IMR-90 (cell line): ENCODE data around the gene PDLIM1. TPM values are rescaled to one million over a fixed set of nuclear protein-coding genes. Genes with fewer than 3 reads are reported as not detected.
A peak's percentile ranks its signal among the peaks of the same experiment; 100 is the strongest.

Experiments
- ATAC-seq: fragments of 200-7000 bp; cut with Tn5 transposase; 2 replicates; pipeline ENCODE4 v1.9.1; 2020; ENCODE audit warnings: low read depth, mild to moderate bottlenecking, moderate library complexity
- BruUV-seq: library from RNA; stranded (reverse); fragments of 400-500 nt; replicated peaks from 2 replicates; lab custom pipeline; 2021; lab: Mats Ljungman, UMichigan
- CTCF ChIA-PET: fragments of 300-600 bp; formaldehyde crosslinking; extraction: SDS; loops from one replicate; lab custom pipeline; 2021; ENCODE audit warnings: antibody characterized with exemption; lab: Yijun Ruan, JAX
- POLR2A ChIA-PET: fragments of 300-600 bp; sonication (Branson Sonifier 250); formaldehyde crosslinking; loops from one replicate; lab custom pipeline; 2022; ENCODE audit warnings: antibody characterized with exemption; ENCODE audit not compliant: unreplicated experiment; lab: Charles Lee
- DNase-seq: peaks from one replicate; pipeline ENCODE4 v3.0.0; 2013
- H2AFZ ChIP-seq: replicated peaks from 2 replicates; pipeline ENCODE3; 2013; ENCODE audit warnings: low read length, mild to moderate bottlenecking; ENCODE audit not compliant: poor library complexity
- H2AK5ac ChIP-seq: 2 replicates; pipeline ENCODE4 v1.6.1; 2013; ENCODE audit warnings: low read depth, low read length, inconsistent platforms
- H2AK9ac ChIP-seq: replicated peaks from 2 replicates; pipeline ENCODE3; 2013; ENCODE audit warnings: mild to moderate bottlenecking, low read depth, low read length, moderate library complexity; ENCODE audit not compliant: poor library complexity
- H2BK120ac ChIP-seq: 2 replicates; pipeline ENCODE4 v1.6.1; 2013; ENCODE audit warnings: low read depth, low read length, inconsistent platforms
- H2BK15ac ChIP-seq: 3 replicates; pipeline ENCODE4 v1.6.1; 2013; ENCODE audit warnings: low read depth, low read length, inconsistent platforms
- H2BK20ac ChIP-seq: 2 replicates; pipeline ENCODE4 v1.6.1; 2013; ENCODE audit warnings: low read depth, mild to moderate bottlenecking, inconsistent platforms, low read length, moderate library complexity
- H2BK5ac ChIP-seq: 2 replicates; pipeline ENCODE4 v1.6.1; 2013; ENCODE audit warnings: mild to moderate bottlenecking, low read depth, low read length, inconsistent platforms; ENCODE audit not compliant: poor library complexity, severe bottlenecking
- H3K14ac ChIP-seq: replicated peaks from 2 replicates; pipeline ENCODE4 v1.6.1; 2013; ENCODE audit warnings: low read depth, low read length, inconsistent platforms
- H3K18ac ChIP-seq: 2 replicates; pipeline ENCODE4 v1.6.1; 2013; ENCODE audit warnings: low read depth, low read length, control low read depth
- H3K23ac ChIP-seq: 2 replicates; pipeline ENCODE4 v1.6.1; 2013; ENCODE audit warnings: low read depth, low read length, inconsistent platforms
- H3K27ac ChIP-seq: 2 replicates; pipeline ENCODE4 v1.5.1; 2013; ENCODE audit warnings: mild to moderate bottlenecking, control low read depth, low read length; ENCODE audit not compliant: insufficient read depth
- H3K27me3 ChIP-seq: 2 replicates; pipeline ENCODE4 v1.6.1; 2013; ENCODE audit warnings: low read length; ENCODE audit not compliant: control insufficient read depth, insufficient read depth
- H3K36me3 ChIP-seq: 2 replicates; pipeline ENCODE4 v1.6.1; 2013; ENCODE audit warnings: low read length, mixed read lengths; ENCODE audit not compliant: control insufficient read depth, insufficient read depth
- H3K4ac ChIP-seq: 2 replicates; pipeline ENCODE4 v1.6.1; 2013; ENCODE audit warnings: low read depth, low read length, inconsistent platforms
- H3K4me1 ChIP-seq: 2 replicates; pipeline ENCODE4 v1.6.1; 2013; ENCODE audit warnings: low read length, mixed read lengths; ENCODE audit not compliant: control insufficient read depth, insufficient read depth
- H3K4me2 ChIP-seq: 2 replicates; pipeline ENCODE4 v1.6.1; 2013; ENCODE audit warnings: low read depth, mild to moderate bottlenecking, control low read depth, low read length, moderate library complexity
- H3K4me3 ChIP-seq: 2 replicates; pipeline ENCODE4 v1.5.1; 2013; ENCODE audit warnings: low read depth, mild to moderate bottlenecking, control low read depth, low read length, moderate library complexity; ENCODE audit not compliant: insufficient read depth
- H3K56ac ChIP-seq: 2 replicates; pipeline ENCODE4 v1.6.1; 2013; ENCODE audit warnings: low read length, inconsistent platforms; ENCODE audit not compliant: insufficient read depth; ENCODE audit errors: extremely low read depth
- H3K79me1 ChIP-seq, 2 experiments: 2 replicates each; pipeline ENCODE4 v1.6.1; 2013; ENCODE audit warnings: low read length in 2 of 2, inconsistent platforms in 1 of 2, low read depth in 1 of 2
- H3K9ac ChIP-seq: 2 replicates; pipeline ENCODE4 v1.6.1; 2013; ENCODE audit warnings: low read depth, low read length, control low read depth
- H3K9me1 ChIP-seq: 2 replicates; pipeline ENCODE4 v1.6.1; 2013; ENCODE audit warnings: low read length, inconsistent platforms; ENCODE audit not compliant: insufficient read depth
- H3K9me3 ChIP-seq: 2 replicates; pipeline ENCODE4 v1.6.1; 2013; ENCODE audit warnings: low read length; ENCODE audit not compliant: control insufficient read depth, insufficient read depth
- H4K20me1 ChIP-seq: 2 replicates; pipeline ENCODE4 v1.6.1; 2013; ENCODE audit warnings: low read length, inconsistent platforms; ENCODE audit not compliant: insufficient read depth
- H4K5ac ChIP-seq: 2 replicates; pipeline ENCODE4 v1.6.1; 2013; ENCODE audit warnings: mild to moderate bottlenecking, low read depth, low read length, control low read depth
- H4K8ac ChIP-seq, 2 experiments: 2 replicates each; pipeline ENCODE4 v1.6.1; 2013; ENCODE audit warnings: low read depth in 2 of 2, low read length in 2 of 2, control low read depth in 1 of 2, inconsistent platforms in 1 of 2
- H4K91ac ChIP-seq: 2 replicates; pipeline ENCODE4 v1.6.1; 2013; ENCODE audit warnings: low read depth, low read length, inconsistent platforms; ENCODE audit not compliant: insufficient read depth
- CEBPB ChIP-seq: IDR thresholded peaks from 2 replicates; pipeline ENCODE4 v1.6.1; 2012; ENCODE audit warnings: low read depth, low read length, improper control_type of control experiment
- ELK1 ChIP-seq: fragments of 150-350 bp; IDR thresholded peaks from 2 replicates; pipeline ENCODE4 v1.6.1; 2016; ENCODE audit warnings: low read depth, mild to moderate bottlenecking, low read length, moderate library complexity, borderline replicate concordance
- WGBS, 2 experiments: methylation state at CpG; one replicate each; pipeline versions ENCODE4 v1.1.5 to v1.1.7; 2013; ENCODE audit warnings: missing lambda C conversion rate in 2 of 2; ENCODE audit not compliant: insufficient read length in 1 of 2; ENCODE audit errors: extremely low coverage in 2 of 2; 5-methylcytosine and 5-hydroxymethylcytosine counted together
- dilution Hi-C: fragments of 300-500 bp; cut with HindIII; formaldehyde crosslinking; loops from one replicate; pipeline ENCODE4 v1.14.3; 2018; ENCODE audit warnings: low sequenced_read_pairs; ENCODE audit not compliant: unreplicated experiment
- in situ Hi-C: fragments of 300-500 bp; cut with MboI; formaldehyde crosslinking; loops from 3 replicates; pipeline ENCODE4 v1.14.3; 2019; ENCODE audit warnings: low sequenced_read_pairs, inconsistent platforms, mixed read lengths
- intact Hi-C: fragments of 100-400 bp; cut with micrococcal nuclease; formaldehyde crosslinking; loops from 2 replicates; pipeline ENCODE4 v1.10.0; 2022
- polyA plus RNA-seq, 3 experiments: library from polyadenylated mRNA; depleted of rRNA; stranded (reverse); fragments of >200 nt; gene quantifications; 2 replicates each; pipeline ENCODE4 v1.2.3, GENCODE V29; 2012; ENCODE audit warnings: low replicate concordance in 1 of 3
- total RNA-seq: library from RNA; depleted of rRNA; stranded (reverse); fragments of >200 nt; gene quantifications from 2 replicates; pipeline ENCODE4 v1.2.3, GENCODE V29; 2012

Gene PDLIM1
- total and polyA plus RNA-seq, 2 of the 4 experiments (the other 2 are of a cell fraction): 30.1 to 187 TPM

GRCh38 chr10:95247881-95248583 lies 42.8 kb downstream of the PDLIM1 start:
- H3K23ac ChIP-seq: peak overlapping the region; percentile 96
- intact Hi-C loops (loop anchor here (1.0 to 2.0 kb wide), 4 partner anchors 31 to 353 kb away; no protein-coding TSS in a partner anchor), in situ Hi-C loops (no loop called here), dilution Hi-C loops (no loop called here)
- H2BK5ac ChIP-seq: peak overlapping the region; percentile 91
- peak overlapping the region; percentile 93 for H2BK20ac ChIP-seq
- H3K4ac ChIP-seq: peak overlapping the region; percentile 96
- no peak for DNase-seq
- peaks cover 23% of the 10 kb centered on the region for H3K9me1 ChIP-seq
- peak overlapping the region; percentile 93 for H2BK120ac ChIP-seq
- H3K56ac ChIP-seq: peak overlapping the region; percentile 88
- no peaks in the 10 kb centered on the region for H3K27me3 ChIP-seq
- TF ChIP-seq ELK1: no peak
- no peak for TF ChIP-seq CEBPB
- peak overlapping the region; percentile 96 for H2AK5ac ChIP-seq
- ATAC-seq: no peak
- peak overlapping the region; percentile 95 for H3K27ac ChIP-seq
- H3K79me1 ChIP-seq: peaks cover 25 to 59% of the 10 kb centered on the region in 2 experiments; a peak in 3 of 4 replicates
- peaks cover 41% of the 10 kb centered on the region for H3K36me3 ChIP-seq
- peak overlapping the region; percentile 70 for H3K4me2 ChIP-seq
- peak overlapping the region; percentile 59 for H3K9ac ChIP-seq
- peak overlapping the region; percentile 95 for H2BK15ac ChIP-seq
- peak overlapping the region; percentile 94 for H2AK9ac ChIP-seq
- no TSS peak for BruUV-seq
- H4K5ac ChIP-seq: peak overlapping the region; percentile 91
- WGBS, 2 experiments: 100% methylated on average over 1 of the region's 7 CpGs; no CpG with 5 or more reads in 1 of the 2 experiments
- no peak overlapping the region for H3K4me3 ChIP-seq
- H3K9me3 ChIP-seq: no peaks in the 10 kb centered on the region
- H3K18ac ChIP-seq: peak overlapping the region; percentile 98
- H4K8ac ChIP-seq: peak overlapping the region; percentile 41 to 90
- peak overlapping the region; percentile 95 for H4K91ac ChIP-seq
- CTCF ChIA-PET: interaction anchor here (0.9 to 3.4 kb wide), 3 partner anchors 12 to 127 kb away, joined by 3 to 29 read pairs (median 10); no protein-coding TSS in a partner anchor
- peaks cover 28% of the 10 kb centered on the region for H3K4me1 ChIP-seq
- H2AFZ ChIP-seq: peak overlapping the region; percentile 9
- peak overlapping the region; percentile 89 for H3K14ac ChIP-seq
- H4K20me1 ChIP-seq: peaks cover 21% of the 10 kb centered on the region
- POLR2A ChIA-PET: interaction anchor here (0.7 kb wide), 1 partner anchor 10 kb away, joined by 3 read pairs; no protein-coding TSS in a partner anchor
